ENCODE measurements around the gene PTPRD.

PTPRD gene

DNA sequence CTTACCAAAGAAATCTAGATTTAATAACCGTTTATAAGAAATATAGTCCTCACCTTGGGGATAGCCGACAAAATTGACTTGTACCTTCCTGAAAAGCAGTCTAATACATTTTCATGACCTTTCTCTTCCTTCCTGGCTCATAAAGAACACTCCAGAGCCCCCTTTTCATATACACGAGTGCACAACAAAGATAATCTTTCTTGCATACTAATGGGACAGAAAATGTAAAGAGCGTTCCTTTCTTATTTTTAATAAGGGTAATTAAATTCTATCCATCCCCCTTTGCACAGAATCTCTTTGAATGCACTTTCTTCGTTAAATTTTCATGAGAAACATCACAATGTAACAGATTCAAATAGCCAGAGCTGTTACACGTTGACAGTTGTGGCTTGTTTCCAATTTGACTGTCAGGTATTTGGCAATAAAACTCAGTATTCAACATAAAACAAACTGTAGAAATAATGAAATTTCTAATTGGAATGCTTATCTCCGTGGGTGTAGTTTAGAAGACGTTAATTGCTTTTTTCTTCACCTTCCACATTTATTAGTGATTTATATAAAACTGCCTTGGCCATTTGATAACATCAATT is 2080.9 kb downstream of the PTPRD start:
- in situ Hi-C loops (cut with MboI; ENCODE audit: low sequenced_read_pairs): no loop called here

DNA sequence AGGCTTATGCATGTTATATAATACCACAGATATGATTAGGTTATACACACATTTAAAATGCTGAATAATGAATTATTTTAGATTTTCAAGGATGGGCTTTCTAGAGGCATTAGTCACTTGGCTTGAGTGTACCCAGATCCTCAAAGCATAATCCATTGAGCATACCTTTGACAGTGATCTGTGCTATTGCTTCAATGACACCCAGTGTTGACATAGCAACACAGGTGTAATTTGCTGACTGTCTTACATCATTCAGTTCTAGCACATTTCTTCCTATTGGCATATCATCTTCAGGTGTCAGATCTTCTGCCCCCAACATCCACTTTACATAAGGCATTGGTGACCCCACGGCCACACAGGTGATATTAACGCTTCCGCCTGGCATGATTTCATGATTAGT is 2091.7 kb downstream of the PTPRD start:
- in situ Hi-C loops (cut with MboI; ENCODE audit: low sequenced_read_pairs): no loop called here

DNA sequence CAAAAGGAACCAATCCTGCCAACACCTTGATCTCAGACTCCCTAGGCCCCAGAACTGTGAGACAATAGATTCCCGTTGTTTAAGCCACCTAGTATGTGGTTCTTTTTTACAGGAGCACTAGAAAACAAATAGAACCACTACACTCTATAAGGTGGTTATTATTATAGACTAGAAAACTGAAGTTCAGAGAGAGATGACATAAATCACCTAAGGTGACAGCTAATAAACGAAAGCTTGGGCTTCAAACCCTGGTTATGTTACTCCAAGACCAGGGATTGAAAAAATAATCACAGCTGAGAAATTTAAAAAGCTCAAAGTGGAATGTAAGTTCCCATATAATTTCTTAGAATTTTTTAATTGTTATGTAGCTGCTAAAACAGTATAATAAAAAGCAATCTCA is 2097.1 kb downstream of the PTPRD start:
- in situ Hi-C loops (cut with MboI; ENCODE audit: low sequenced_read_pairs): no loop called here

DNA sequence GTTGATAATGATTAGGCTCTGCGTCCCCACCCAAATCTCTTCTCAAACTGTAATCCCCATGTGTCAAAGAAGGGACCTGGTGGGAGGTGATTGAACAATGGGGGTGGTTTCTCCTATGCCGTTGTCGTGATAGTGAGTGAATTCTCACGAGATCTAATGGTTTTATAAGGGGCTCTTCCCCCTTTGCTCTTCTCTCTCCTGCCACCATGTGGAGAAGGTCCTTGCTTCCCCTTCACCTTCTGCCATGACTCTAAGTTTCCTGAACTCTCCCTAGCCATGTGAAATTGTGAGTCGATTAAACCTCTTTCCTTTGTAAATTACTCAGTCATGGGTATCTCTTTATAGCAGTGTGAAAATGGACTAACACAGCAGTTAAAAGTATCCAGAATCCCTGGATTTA is 2098.0 kb downstream of the PTPRD start:
- in situ Hi-C loops (cut with MboI; ENCODE audit: low sequenced_read_pairs): no loop called here

DNA sequence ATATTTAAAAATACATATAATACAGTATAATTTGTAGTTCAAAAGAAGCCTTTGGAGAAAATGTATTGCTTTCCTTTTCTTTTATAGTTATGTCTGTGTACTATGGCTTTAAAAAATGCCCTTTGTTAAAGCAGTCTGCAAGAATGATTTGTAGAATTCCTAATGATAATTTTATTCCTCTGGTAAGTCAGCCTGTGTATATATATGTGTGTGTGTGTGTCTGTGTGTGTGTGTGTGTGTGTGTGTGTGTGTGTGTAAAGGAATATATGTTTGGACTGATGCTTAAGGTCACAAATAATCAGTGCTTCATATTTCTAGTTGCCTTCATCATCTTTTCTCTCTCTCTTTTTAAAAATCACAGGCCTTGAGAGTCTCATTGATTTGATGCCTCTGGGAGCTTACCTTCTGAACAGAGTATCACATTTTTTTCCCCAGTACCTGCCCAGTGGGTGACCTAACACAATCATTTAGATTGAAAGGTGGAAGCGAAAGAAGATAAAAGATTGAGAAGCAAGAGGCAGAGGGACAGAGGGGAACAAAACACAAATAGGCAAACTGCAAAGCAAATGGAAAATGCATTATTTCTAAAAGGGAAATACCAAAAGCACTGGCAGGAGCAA is 2104.0 kb downstream of the PTPRD start:
- in situ Hi-C loops (cut with MboI; ENCODE audit: low sequenced_read_pairs): no loop called here

DNA sequence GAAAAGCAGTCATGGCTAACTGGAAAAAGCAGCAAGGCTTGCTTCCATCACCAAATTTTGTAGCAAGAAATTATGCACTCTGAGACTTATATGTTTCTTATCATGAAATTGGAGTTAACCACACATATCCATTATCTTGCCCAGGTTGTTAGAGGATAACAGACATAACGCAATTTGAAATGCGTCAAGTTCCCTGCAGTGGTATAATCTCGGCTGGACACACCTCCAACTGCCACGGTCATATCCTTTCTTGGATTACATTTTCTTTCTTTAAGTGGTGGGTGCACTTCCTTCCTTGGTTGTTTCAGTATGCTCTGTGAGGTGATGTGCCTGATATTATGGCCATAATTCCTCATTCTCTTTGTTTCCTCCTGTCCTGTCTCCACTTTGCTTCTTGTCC is 2118.2 kb downstream of the PTPRD start:
- in situ Hi-C loops (cut with MboI; ENCODE audit: low sequenced_read_pairs): no loop called here

DNA sequence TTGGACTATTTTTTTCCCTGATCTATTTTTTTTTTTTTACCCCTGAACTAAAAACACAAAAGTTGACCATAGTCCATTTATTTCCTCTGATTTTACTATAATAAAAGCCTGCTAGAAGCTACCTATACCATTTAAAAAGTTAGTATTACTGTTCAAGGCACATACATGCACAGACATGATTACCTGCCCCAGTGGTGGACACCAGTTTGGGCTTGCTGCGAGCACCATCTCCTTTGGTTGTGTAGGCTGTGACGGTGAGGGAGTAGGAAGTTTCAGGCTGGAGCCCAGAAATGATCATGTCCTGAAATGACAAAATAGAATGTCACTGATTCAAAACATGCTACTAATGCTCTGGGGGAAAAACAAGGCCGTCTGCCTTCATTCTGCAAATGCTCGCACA is 2120.1 kb downstream of the PTPRD start:
- in situ Hi-C loops (cut with MboI; ENCODE audit: low sequenced_read_pairs): no loop called here

DNA sequence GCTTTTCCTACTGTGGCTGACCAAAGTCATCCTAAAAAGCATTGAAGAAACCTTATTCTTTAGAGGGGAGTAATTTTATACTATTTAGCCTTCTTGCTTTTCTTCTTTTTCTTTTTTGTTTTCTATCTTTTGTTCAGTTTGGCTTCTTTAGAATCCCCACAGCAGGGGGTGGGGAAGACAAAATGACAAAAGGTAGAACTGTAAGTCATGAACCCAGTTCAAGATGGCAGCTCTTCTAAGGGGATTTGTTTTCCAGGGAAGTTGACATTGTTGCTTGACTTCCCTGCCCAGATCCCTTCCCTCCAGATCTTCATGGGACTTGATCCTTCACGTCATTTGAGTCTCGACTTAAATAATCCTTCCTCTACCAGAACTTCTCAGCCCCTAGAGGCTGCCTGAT is 2120.8 kb downstream of the PTPRD start:
- in situ Hi-C loops (cut with MboI; ENCODE audit: low sequenced_read_pairs): no loop called here

DNA sequence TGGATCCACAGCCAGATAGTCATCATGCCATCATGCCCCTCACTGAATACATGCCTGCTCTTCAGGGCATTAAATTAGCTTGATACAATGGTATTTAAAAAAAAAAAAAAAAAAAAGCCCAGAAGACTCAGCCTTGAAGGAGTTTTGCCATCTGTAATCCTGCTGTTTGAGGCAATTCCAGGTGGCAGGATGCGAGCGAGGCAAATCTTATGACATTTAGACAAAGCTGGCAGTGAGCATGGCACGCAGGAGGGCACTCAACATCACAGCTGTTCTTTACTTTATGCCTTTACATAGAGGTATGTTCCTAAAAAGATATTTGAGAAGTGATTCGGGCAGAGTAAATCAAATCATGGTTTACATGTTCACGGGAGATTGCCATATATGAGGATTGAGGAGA is 2121.2 kb downstream of the PTPRD start:
- in situ Hi-C loops (cut with MboI; ENCODE audit: low sequenced_read_pairs): no loop called here

DNA sequence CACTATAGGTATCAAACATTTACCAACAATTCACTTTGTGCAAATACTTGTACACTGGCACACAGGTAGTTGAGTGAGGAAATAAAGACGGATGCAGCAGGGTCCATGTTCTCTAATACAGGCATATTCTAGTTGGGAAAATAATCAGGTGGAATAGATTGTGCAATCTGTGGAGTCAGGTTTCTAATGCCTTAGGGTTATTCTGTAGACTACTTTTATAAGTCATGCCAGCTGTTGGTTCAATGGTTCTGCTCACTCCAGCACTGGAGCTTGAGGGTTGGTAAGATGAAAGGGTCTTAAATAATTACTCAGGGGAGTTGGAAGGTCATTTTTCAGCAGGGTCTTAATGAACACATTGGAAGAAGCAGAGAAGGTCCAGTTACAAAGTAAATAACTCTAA is 2123.0 kb downstream of the PTPRD start:
- in situ Hi-C loops (cut with MboI; ENCODE audit: low sequenced_read_pairs): no loop called here

DNA sequence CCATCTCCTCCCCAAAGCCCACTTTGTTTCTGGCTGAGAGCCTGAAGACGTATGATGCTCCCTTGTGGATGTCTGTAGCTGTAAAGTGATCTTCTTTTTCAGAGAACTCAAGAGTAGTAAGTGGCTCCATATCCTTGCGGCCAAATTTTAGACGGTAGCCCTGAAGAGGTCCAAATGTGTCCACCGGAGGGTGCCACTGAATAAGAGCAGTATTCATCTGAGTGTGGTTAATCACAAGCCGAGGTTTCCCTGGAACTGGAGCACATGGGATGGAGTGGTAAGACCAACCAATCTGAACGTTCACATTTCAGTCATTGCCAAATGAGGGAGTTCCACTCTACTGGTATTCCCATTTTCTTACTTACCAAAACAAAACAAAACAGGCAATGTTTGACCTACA is 2126.7 kb downstream of the PTPRD start:
- in situ Hi-C loops (cut with MboI; ENCODE audit: low sequenced_read_pairs): no loop called here

DNA sequence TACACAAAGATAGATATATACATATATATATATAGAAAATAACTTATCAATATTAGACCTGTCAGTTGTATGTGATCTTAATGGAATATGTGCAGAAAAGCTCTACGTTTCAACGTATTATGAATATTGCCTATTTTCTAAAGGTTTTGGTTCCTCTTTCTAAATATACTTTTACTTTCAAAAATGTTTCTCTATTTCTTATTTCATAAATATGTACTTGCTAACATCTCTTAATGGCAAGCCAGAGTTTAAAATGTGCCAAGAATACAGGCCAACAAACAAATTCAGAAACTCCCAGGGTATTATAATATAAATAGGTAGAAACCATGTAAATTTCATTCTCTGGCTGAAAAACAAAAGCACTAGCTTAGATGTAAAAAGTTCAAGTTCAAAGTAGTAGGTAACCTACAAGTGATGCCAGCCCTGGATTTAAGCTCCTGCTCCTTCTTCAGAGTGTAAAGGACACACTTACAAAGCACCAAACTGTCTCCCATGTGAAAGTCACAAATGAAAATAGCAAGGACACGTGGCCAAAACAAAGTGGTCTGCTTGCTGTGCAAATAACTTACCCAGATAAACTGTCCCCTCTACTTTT is 2128.1 kb downstream of the PTPRD start:
- in situ Hi-C loops (cut with MboI; ENCODE audit: low sequenced_read_pairs): no loop called here

DNA sequence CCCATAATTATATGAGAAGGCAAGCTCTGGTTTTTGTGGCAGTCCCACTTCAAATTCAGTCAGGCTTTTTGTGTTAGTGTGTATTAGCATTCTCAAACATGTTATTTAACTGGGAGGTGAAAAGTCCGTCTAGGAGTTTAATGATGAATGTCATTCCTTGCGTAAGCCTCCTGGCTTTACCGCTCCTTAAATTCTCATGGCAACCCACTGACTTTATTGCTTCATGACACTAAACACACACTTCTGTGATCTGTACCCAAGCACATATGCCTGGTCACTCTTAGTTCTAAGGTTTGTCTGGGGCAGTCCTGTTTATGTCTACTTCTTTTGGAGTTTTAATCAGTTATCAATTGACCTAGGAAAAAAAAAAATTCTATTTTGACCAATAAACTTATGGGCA is 2135.4 kb downstream of the PTPRD start:
- in situ Hi-C loops (cut with MboI; ENCODE audit: low sequenced_read_pairs): no loop called here

DNA sequence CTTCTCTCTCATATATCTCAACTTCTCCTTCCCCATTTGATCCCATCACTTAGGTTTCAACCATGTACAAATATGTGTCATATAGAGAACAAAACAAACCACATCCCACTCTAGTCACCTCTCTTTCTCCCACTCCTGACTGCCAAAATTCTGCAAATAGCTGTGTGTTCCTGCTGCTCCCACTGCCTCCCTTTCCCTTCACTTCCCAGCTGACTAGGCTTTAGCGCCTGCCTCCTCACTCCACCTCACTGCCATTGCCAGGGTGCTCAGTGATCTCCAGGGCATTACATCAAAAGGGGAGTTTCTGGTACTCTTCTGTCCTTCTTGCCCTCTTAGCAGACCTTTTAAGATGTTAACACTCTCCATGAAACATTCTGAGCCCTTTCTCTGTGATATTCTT is 2137.9 kb downstream of the PTPRD start:
- in situ Hi-C loops (cut with MboI; ENCODE audit: low sequenced_read_pairs): no loop called here

DNA sequence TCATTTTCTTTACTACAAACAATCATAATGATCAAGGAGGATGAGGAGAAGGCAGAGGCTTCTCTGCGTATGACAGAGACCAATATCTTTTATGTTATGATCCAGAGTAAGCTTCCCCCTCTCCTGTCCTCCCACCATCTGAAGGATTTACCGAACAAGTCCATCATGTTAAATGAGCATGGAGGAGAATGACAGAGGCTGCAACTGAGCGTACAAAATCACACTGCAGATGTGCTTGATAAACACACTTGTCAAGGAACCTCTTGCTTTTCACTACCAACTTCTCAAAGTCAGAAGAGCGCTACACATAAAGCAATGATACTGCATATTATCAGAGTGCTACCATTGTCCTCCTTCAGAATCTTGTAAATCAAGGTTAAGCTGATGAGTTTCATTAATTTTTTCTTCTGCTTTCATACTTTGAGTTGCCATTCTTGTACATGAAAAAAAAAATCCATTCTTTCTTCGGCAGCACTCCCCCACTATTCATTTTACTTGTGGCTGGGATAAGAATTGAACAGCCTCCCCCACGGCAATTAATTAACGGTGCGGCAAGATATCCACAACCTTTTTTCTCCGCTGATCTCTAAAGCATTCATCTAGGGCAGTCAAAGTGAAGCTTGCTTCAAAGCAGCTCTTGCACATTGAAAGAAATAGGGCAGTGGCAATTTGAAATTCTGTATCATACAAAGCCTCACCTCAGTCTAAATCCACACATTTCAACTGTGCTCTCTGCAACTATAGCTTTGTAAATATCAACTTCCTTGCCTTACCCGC is 2139.4 kb downstream of the PTPRD start:
- in situ Hi-C loops (cut with MboI; ENCODE audit: low sequenced_read_pairs): no loop called here

DNA sequence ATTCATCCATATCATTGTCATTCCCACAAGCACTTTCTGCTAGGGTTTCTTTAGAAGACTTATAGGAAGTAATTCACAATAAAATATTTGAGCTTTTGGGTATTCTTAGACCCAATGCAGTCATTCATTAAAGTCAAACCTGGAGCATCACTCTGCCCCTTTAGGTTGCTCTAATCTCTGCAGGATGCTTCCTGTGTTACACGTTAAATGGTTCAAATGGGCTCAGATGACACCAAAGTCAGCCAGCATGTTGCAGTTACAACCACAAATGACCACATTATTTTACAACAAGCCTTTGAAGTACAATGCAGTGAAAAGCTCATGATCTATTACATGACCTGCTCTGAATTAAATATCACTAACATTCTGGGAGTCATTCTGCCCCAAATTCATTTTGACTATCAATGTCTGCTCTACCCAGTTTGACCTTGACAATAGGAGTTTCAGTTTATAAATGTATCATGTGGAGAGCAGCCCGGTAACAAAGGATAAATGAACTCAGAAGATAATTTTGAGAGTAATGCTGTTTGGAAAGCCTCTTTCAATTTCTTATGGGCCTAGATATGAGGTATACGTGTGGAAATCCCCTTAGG is 2144.7 kb downstream of the PTPRD start:
- in situ Hi-C loops (cut with MboI; ENCODE audit: low sequenced_read_pairs): no loop called here

DNA sequence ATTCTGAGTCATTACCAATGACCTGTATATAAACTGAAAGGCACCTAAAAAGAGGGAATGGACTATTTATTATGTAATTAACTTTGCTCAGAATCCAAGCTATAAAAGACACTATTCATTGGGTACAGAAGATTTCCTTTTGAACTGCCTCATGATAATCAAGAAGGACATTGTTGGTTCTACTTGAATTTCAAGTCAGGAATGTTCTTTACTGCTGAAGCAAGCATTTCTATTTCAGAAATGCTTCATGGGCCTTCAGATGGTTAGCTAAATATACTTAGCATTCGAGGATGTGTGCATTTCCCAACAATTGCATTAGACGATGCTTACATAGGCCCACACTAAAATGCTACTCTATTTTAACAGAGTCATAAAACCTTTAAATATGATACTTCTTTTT is 2155.0 kb downstream of the PTPRD start:
- in situ Hi-C loops (cut with MboI; ENCODE audit: low sequenced_read_pairs): no loop called here

DNA sequence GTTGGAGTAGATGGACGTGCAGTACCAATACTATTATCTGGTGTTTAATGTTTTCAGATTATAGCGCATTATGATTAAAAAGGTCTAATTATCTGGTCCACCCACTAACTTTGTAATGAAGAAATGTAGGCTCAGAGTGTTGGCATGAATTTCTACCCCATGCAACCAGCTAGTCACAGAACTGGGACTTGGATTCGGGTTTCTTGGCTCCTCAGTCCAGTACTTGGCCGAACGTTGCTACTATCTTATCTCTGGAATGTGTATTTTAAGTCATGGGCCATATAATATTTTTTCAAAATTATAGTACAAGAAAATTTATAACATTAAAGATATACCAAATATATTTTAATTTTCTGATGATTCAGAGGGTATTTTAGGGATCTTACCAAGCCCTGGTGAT is 2155.7 kb downstream of the PTPRD start:
- in situ Hi-C loops (cut with MboI; ENCODE audit: low sequenced_read_pairs): no loop called here

DNA sequence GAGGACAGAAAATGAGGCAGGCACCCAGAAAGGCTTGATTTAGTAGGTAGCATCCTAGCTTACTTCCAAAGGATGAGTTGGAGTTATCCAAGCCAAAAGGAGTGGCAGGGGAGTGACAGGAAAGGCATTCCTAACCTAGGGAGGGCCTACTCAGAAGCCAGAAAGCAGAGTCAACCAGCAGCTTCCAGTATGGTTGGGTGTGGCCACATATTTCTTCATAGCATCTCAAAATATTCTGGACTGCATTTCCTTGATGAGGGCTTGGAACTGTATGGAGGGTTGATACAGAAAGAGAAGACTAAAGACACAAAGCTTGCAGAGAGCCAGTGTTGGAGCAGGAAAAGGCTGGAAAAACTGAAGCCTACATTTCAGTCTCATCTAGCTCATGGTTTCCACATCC is 2156.5 kb downstream of the PTPRD start:
- in situ Hi-C loops (cut with MboI; ENCODE audit: low sequenced_read_pairs): no loop called here

DNA sequence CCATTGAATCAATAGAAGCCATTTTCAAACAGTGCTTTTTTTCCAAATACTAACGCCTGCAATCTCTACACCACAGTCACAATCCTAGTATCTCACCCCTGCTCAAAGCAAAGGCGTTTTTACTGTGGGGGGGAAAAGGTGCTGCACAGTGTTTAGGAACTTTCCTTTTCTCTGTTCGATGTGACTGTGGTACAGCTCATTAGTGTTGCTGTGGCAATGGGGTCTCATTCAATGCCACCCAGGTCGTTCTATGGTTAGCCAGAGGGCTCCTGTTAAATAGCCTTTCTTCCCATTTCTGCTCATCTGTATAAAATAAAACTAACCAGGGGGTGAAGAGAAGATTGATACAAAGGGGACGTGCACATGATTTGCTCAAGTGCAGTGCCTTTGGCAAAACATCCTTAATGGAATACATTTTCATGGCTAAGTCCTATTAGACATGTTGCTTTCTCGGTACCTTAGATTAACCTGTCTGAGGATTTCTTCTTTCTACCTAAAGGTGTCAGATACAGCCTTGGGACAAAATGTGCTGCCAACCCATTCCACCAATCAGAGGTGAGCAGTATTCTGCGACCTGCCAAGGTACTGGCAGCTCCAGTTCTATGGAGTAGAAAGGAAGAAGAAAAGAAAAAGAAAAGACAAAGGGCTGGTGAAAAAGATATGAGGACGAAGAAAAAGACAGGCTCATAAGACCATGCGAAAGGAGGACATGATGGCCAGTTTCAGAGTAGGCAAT is 2161.8 kb downstream of the PTPRD start:
- in situ Hi-C loops (cut with MboI; ENCODE audit: low sequenced_read_pairs): no loop called here

DNA sequence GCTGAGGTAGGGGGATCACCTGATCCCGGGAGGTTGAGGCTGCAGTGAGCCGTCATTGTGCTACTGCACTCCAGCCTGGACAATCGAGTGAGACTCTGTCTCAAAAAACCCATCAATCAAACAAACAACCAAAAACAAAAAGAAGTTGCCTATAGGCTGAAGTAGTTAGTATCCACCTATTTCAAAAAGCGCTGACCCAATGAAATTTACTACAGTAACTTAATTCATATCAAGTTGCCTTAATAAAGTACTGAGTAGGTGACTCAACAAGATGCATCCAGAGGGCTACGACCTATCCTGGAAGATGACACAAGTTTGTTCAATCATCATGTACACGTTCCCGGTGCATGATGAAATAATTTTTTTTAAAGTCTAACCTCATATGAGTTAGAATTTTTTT is 2164.6 kb downstream of the PTPRD start:
- in situ Hi-C loops (cut with MboI; ENCODE audit: low sequenced_read_pairs): no loop called here
